ENCODE measurements around the gene AMHR2.

GRCh38 chr12:53402871-53403270, 20.8 kb upstream of the AMHR2 start:
- TF ChIP-seq CTCF (conservative IDR thresholded peaks at IDR 0.05; ENCODE audit: low read depth, low read length) (no peak), EZH2 (IDR thresholded peaks at IDR 0.05; ENCODE audit: borderline replicate concordance, low read depth, low read length, poor library complexity, severe bottlenecking) (no peak)
